GM08714 (cell line): ENCODE data around the gene NES.

Experiments used
- H3K4me3 ChIP-seq: fragments of 200-500 bp; sonication (Bioruptor generic); 2 replicates; pipeline ENCODE4 v1.5.1; 2014; ENCODE audit warnings: mild to moderate bottlenecking, low read length, inconsistent platforms
- ZNF274 ChIP-seq: IDR thresholded peaks from 2 replicates; pipeline ENCODE4 v1.6.1; 2012; ENCODE audit warnings: mild to moderate bottlenecking, low read depth, low read length

NES gene

DNA sequence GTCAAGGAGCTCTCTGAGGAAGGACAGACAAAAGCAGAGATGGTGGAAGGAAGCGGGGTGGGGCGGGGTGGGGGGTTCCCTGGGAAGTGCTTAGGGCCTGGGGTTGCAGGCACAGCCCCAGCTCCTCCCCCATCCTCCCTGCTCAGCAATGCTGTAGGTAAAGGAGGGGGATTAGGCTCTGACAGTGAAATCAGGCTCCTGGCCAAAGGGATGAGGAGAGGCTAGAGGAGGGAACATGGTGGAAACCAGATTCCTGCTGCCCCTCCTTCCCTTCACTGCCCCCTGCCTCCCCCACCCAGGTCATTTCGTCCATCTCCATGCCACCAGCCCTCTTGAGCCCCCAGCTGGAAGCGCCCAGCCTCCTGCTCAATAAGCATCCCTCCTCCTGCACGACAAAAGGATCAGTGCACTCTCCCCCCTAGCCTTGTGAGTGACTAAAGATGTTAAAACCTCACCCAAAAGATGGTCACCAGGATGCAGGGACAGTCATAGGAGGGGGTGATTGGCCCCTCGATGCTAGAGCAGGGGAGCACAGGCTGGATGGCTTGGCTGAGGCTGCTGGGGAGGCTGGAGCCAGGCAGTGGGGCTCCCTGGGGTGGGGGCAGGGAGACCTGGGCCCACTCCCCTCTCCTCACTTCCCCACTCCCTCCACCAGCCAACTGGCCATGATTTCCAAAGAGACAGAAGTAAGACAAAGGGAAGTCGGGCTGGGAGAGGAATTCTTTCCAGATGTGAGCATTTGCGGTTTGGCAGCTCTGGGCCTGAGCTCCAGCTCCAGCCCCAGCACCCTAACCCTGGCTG is 30.4 kb upstream of the NES start:
- H3K4me3 ChIP-seq = no peak overlapping the region
- TF ChIP-seq ZNF274 = no peak

DNA sequence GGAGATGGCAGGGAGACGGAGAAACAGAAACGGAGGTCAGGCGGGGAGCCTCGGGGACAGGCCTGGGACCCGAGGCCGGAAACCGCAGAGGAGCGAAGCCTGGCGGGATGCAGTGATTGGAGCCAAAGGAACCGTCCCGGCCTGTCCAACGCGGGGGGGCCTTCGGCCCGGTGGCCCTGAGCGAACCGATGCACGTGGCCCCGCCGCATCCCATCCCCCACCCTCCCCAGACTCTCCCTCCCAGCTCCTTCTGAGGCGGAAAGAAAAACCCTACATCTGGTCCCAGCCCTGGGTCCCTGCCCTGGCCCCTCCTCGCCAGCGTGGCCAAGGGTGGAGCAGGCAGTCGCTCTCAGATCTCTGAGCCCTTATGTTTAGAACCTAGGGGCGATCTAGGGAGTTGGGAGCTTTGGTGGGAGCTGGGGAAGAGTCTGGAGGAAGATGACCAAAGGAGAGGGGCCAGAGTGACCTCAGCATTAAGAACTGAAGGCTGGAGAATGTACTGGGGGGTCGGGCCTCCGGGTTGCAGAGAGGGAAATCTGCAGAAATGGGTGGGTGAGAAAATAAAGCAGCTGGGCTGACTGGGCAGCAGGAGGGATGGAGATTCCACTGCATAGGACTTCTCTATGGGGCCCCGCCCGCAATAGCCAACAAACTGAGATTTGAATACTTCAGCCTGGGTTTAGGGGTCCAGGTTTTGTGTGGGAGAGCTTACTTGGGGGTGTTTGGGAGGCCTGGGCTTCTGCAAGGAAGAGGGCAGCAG is 29.6 kb upstream of the NES start:
- peak overlapping the region; percentile 6; the same call in 1 of the 2 replicates for H3K4me3 ChIP-seq

DNA sequence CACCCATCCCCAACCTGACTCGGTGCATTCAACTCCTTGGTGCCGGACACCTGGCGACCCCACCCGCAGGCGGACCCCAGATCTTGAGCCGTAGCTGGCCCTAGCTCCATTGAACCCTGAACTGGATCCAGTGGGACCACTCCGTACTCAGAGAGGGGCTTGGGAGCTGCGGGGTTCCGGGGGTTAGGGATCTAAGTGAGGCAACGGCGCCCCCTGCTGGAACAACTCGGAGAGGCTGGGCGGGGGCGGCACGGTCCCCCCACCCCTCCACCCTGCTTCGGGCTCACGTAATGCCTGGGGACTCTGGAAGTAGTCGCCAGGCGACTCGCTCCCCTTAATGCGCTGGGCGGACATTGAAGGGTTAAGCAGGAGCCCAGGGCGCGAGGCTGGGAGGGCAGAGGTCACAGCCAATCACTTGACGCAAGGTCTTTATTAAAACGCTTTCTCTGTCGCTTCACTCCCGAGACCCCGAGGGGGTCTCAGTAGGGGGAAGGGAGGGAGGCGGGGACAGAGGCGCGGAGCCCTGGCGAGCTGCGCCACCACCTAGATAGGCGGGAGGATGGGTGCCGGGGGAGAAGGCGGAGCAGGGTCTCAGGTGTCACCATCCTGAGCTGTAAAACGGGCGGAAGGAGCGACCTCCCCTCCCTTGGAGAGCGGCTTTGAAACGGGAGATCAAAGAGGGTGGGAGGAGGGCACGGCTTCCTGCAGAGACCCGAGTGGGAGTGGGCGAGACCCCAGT is 28.9 kb upstream of the NES start:
- peak overlapping the region; percentile 6; the same call in 1 of the 2 replicates for H3K4me3 ChIP-seq
- TF ChIP-seq ZNF274 = no peak

More for the DNA sequence above, 29.6 kb upstream of the NES start:
- TF ChIP-seq ZNF274 = no peak

DNA sequence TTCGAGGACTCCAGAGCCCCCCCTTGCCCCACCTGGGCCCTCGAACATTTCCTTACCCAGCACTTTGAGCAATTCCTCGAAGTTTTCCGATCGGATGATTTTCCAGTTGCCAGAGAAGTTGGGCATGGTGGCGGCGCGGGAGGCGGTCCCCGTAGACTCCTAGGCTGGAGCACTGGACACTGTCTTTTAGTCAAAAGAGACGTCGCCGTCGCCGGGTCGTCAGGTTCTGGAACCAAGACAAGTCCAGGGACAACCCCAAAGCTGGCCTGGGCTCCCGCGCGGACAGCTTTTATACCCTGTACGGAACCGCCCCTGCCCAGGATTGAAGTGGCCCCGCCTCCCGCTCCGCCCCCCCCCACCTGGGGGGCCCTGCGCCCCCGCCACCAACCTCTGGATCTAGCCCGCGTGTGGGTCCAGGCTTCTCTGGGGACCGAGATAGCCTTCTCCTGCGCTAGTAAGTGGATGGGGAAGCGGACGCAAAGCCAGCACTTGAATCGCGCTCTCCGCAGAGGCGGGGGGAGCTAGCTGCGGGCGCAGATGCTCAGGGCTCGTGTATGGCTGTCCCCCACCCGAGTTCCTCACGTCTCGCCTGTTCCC is 28.2 kb upstream of the NES start, which contains the start of gene CRABP2:
TSS of gene CRABP2 (minus strand) at position 263 of the 597 bp plus-strand sequence. CDS start at position 126, 137 bp downstream.
- no peak for TF ChIP-seq ZNF274
- peak within 1 kb of the TSS; percentile 6; the same call in 1 of the 2 replicates for H3K4me3 ChIP-seq

GRCh38 chr1:156704930-156705320 is 27.7 kb upstream of the NES start:
- H3K4me3 ChIP-seq = no peak overlapping the region
- TF ChIP-seq ZNF274 = no peak

GRCh38 chr1:156704166-156704711 is 27.0 kb upstream of the NES start:
- no peak overlapping the region for H3K4me3 ChIP-seq
- no peak for TF ChIP-seq ZNF274

GRCh38 chr1:156703741-156704140 is 26.5 kb upstream of the NES start:
- TF ChIP-seq ZNF274 = no peak
- no peak overlapping the region for H3K4me3 ChIP-seq

DNA sequence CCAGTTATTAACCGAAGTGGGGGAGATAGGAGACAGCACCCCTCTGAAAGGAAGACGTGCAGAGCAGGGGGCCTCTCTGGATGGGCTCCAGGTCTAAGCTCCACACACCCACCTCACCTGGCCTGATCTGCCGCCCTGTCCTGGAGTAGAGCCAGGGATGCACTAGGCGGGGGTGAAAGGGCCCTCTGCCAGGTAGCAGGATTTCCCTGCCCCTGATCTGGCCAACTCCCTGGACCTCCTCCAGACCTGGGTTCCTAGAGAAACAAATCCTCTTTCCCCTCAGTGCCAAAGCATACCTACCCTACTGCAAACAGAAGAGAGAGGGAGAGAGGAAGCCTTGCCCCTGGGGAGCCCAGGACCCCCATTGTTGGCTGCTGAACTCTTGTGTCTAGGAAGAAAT is 26.1 kb upstream of the NES start:
- no peak for TF ChIP-seq ZNF274
- H3K4me3 ChIP-seq = no peak overlapping the region

DNA sequence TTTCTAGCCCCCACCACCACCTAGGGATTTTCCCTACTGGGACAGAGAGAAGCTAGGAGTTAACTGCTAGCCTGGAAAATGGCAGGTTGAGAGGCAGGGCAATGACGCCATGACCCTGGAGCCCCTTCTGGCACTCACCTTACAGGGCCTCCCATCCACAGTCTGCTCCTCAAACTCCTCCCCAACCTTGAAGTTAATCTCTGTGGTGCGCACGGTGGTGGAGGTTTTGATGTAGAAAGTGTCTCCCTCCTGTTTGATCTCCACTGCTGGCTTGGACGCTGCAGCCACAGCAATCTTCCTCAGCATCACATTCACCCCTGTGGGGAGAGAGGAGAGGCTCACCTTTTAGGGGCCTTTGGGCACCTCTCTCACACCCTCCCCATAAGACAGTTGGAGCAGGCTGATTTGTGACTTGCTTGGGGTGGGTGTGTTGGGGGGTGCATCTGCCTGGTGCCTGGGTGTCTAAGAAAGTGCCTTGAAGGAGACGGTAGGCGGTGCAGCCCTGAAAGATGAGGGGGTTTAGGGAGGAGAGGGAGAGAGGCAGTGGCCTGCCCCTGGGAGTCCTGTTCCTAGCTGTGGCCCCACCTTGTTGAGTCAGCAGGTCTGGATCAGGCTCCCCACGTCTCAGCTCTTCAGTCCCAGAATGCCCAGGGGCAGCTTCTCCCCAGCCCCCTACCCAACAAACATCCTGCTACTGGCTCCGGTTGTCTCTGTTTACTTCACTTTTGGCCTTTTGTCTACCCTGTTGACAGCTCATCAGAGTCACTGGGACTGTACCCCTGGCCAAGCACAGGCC is 23.7 kb upstream of the NES start:
- TF ChIP-seq ZNF274 = no peak
- H3K4me3 ChIP-seq = no peak overlapping the region

- TF ChIP-seq ZNF274 = no peak
Observed at GRCh38 chr1:156698995-156699394, 21.8 kb upstream of the NES start.

DNA sequence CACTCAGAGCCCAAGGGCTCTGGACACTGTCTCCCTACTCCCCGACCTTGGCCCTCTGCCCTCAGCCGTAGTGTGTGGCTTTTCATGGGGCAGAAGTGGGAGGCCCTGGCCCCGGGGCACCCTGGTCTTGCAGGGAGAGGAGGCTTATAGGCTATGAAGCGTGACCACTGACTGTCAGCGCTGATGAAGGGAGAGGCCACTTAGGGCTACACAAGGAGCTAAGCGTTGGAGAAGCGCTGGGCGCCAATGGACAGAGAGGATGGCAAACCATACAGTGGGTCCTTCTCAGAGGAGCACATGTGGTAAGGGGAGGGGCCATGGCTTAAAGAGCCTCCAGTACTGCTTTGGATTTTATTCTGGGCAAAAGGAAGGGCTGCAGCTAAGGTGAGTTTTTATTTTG is 20.3 kb upstream of the NES start:
- TF ChIP-seq ZNF274 = no peak
- H3K4me3 ChIP-seq = no peak overlapping the region

More at GRCh38 chr1:156698995-156699394, 21.8 kb upstream of the NES start:
- H3K4me3 ChIP-seq = no peak overlapping the region

DNA sequence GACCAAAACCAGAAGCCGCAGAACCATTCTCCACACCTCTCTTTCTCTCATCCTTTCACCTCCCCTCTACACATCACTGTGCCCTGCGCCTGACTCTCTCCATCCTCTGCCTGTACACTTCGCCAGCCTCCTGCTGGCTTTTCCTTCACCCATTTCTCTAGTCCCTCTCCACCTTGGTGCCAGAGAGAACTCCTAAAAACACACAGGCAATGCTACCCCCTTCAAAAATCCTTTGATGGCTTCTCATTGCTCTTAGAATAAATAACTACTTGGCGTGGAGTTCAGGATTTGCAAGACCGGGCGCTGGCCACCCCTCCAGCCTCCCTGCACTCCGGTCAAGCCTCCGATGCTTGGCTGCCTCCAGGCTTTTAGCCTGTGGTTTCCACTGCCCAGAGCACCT is 19.5 kb upstream of the NES start:
- no peak for TF ChIP-seq ZNF274
- no peak overlapping the region for H3K4me3 ChIP-seq

- TF ChIP-seq ZNF274 = no peak
- H3K4me3 ChIP-seq = no peak overlapping the region
Observed at GRCh38 chr1:156694690-156694962, 17.4 kb upstream of the NES start.
